ENCODE data around the gene ATP8B1. TPM values are rescaled to one million over a fixed set of nuclear protein-coding genes. Genes with fewer than 3 reads are reported as not detected.

The ATP8B1 gene
- total RNA-seq, 1 donor from 2014 or later = 20.8 TPM

GRCh38 chr18:57748770-57749603 is 54.1 kb downstream of the ATP8B1 start:
- TF ChIP-seq, protein P1, sequence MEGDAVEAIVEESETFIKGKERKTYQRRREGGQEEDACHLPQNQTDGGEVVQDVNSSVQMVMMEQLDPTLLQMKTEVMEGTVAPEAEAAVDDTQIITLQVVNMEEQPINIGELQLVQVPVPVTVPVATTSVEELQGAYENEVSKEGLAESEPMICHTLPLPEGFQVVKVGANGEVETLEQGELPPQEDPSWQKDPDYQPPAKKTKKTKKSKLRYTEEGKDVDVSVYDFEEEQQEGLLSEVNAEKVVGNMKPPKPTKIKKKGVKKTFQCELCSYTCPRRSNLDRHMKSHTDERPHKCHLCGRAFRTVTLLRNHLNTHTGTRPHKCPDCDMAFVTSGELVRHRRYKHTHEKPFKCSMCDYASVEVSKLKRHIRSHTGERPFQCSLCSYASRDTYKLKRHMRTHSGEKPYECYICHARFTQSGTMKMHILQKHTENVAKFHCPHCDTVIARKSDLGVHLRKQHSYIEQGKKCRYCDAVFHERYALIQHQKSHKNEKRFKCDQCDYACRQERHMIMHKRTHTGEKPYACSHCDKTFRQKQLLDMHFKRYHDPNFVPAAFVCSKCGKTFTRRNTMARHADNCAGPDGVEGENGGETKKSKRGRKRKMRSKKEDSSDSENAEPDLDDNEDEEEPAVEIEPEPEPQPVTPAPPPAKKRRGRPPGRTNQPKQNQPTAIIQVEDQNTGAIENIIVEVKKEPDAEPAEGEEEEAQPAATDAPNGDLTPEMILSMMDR (IDR thresholded peaks at IDR 0.05; ENCODE audit: insufficient read depth, low read length, severe bottlenecking) = no peak
- DNase-seq (ENCODE audit: low read depth) (peak; percentile 83), FAIRE-seq (no peak)
- H3K4me3 ChIP-seq (ENCODE audit: low read depth, low read length) = no peak overlapping the region
- no peaks in the 10 kb centered on the region for H3K27me3 ChIP-seq (ENCODE audit: control insufficient read depth, insufficient read depth, low read length)
- no peaks in the 10 kb centered on the region for H3K36me3 ChIP-seq (ENCODE audit: control insufficient read depth, insufficient read depth, low read length)

- TF ChIP-seq, protein P1 (IDR thresholded peaks at IDR 0.05; ENCODE audit: insufficient read depth, low read length, severe bottlenecking) = no peak
- Histone ChIP-seq H3K36me3 (ENCODE audit: control insufficient read depth, insufficient read depth, low read length) (no peaks in the 10 kb centered on the region), H3K27me3 (ENCODE audit: control insufficient read depth, insufficient read depth, low read length) (no peaks in the 10 kb centered on the region), H3K4me3 (ENCODE audit: low read depth, low read length) (no peak overlapping the region)
- FAIRE-seq (no peak), DNase-seq (ENCODE audit: low read depth) (no peak)
Observed at GRCh38 chr18:57747809-57748680, 55.1 kb downstream of the ATP8B1 start.

- Histone ChIP-seq H3K27me3 (ENCODE audit: control insufficient read depth, insufficient read depth, low read length) (no peaks in the 10 kb centered on the region), H3K4me3 (ENCODE audit: low read depth, low read length) (no peak overlapping the region), H3K36me3 (ENCODE audit: control insufficient read depth, insufficient read depth, low read length) (no peaks in the 10 kb centered on the region)
- TF ChIP-seq, protein P1 (IDR thresholded peaks at IDR 0.05; ENCODE audit: insufficient read depth, low read length, severe bottlenecking) = no peak
- DNase-seq (ENCODE audit: low read depth) (no peak), FAIRE-seq (no peak)
Observed at GRCh38 chr18:57744211-57744694, 58.9 kb downstream of the ATP8B1 start.

DNA sequence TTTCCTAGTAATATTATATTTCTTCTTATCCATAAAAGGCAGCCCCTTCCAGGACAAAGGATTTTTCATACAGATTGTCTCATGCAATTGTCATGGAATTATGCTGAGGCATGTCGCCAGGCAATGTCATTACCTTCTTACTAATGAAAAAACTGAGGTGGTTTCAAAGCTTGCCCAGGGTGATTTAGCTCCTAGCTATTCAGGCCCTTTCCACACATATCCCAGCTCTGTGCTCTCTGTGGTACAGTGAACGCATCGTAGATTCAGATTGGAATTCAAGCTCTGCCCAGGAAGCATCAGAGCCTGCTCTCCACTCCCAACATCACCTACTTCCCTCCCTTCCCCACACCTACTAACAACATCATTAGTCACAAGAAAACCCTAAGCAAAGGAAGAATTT is 60.1 kb downstream of the ATP8B1 start:
- Histone ChIP-seq H3K36me3 (ENCODE audit: control insufficient read depth, insufficient read depth, low read length) (no peaks in the 10 kb centered on the region), H3K4me3 (ENCODE audit: low read depth, low read length) (no peak overlapping the region), H3K27me3 (ENCODE audit: control insufficient read depth, insufficient read depth, low read length) (no peaks in the 10 kb centered on the region)
- DNase-seq (ENCODE audit: low read depth) = peak; percentile 93
- TF ChIP-seq, protein P1 (IDR thresholded peaks at IDR 0.05; ENCODE audit: insufficient read depth, low read length, severe bottlenecking) = no peak
- no peak for FAIRE-seq

GRCh38 chr18:57741273-57741672 is 61.8 kb downstream of the ATP8B1 start:
- FAIRE-seq = peak; percentile 70
- no peaks in the 10 kb centered on the region for H3K36me3 ChIP-seq (ENCODE audit: control insufficient read depth, insufficient read depth, low read length)
- TF ChIP-seq, protein P1 (IDR thresholded peaks at IDR 0.05; ENCODE audit: insufficient read depth, low read length, severe bottlenecking) = no peak
- no peak overlapping the region for H3K4me3 ChIP-seq (ENCODE audit: low read depth, low read length)
- DNase-seq (ENCODE audit: low read depth) = no peak
- no peaks in the 10 kb centered on the region for H3K27me3 ChIP-seq (ENCODE audit: control insufficient read depth, insufficient read depth, low read length)
